GM12875 (cell line): Measurements from ENCODE around the gene TRIM38.
A peak's percentile ranks its signal among the peaks of the same experiment; 100 is the strongest.

Experiments used
- H3K4me3 ChIP-seq: one replicate; pipeline ENCODE4 v1.5.1; 2011; ENCODE audit warnings: low read depth, low read length, control low read depth
- TF ChIP-seq, protein P1 (sequence below): IDR thresholded peaks from 2 replicates; pipeline ENCODE4 v1.5.1; 2011; ENCODE audit warnings: low read depth, mild to moderate bottlenecking, control low read depth, inconsistent platforms, low read length, moderate library complexity, borderline replicate concordance; ENCODE audit not compliant: insufficient read depth

Gene TRIM38

DNA sequence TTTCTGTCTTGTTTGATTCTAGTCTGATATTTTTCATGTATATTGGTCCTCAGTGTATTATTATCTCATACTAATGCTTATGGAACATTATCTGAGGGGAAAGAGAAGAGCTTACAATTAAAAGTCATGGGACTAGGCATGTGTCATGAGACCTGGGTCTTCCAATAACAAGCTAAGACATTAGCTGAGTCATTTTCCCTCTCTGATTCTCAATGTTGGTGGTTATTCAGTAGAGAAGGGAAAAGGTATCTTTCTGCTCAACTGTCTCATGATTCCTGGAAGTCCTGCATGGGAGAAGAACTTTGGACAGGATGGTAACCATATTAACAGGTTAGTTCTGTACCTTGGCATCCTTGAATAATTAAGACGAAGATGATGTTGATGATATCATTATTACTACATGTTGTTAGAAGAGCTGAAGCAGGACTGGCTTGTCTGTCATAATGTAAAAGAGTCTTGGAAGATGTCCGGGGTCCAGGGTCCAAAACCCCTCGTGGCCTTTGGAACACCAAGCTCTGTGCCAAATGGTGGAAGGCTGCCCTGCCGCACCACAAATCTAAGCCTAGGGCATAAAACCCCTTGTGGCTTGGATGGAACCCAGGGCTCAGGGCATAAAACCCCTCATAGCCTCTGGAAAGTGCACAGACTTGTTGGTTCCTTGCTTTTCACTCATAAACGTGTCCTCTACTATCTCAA is 19.1 kb downstream of the TRIM38 start:
- TF ChIP-seq, protein P1, sequence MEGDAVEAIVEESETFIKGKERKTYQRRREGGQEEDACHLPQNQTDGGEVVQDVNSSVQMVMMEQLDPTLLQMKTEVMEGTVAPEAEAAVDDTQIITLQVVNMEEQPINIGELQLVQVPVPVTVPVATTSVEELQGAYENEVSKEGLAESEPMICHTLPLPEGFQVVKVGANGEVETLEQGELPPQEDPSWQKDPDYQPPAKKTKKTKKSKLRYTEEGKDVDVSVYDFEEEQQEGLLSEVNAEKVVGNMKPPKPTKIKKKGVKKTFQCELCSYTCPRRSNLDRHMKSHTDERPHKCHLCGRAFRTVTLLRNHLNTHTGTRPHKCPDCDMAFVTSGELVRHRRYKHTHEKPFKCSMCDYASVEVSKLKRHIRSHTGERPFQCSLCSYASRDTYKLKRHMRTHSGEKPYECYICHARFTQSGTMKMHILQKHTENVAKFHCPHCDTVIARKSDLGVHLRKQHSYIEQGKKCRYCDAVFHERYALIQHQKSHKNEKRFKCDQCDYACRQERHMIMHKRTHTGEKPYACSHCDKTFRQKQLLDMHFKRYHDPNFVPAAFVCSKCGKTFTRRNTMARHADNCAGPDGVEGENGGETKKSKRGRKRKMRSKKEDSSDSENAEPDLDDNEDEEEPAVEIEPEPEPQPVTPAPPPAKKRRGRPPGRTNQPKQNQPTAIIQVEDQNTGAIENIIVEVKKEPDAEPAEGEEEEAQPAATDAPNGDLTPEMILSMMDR = no peak

DNA sequence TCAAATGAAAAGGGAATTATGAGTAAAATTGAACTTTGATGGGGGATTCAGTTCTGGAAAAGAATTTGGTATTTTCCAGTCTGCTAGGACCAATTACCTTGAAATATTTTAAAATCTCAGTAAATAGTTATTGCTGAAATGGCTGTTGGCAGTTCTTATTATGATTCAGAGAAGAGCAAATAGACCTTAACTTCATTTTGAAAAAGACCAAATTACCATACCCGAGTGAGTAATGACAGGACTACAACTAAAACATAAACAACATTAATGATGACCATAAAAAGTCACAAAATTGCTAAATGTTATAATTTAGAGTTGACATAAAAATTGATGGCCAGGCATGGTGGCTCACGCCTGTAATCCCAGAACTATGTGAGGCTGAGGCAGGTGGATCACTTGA is 21.7 kb downstream of the TRIM38 start:
- TF ChIP-seq, protein P1 = no peak
- H3K4me3 ChIP-seq = no peak overlapping the region

More for the DNA sequence above, 19.1 kb downstream of the TRIM38 start:
- no peak overlapping the region for H3K4me3 ChIP-seq

DNA sequence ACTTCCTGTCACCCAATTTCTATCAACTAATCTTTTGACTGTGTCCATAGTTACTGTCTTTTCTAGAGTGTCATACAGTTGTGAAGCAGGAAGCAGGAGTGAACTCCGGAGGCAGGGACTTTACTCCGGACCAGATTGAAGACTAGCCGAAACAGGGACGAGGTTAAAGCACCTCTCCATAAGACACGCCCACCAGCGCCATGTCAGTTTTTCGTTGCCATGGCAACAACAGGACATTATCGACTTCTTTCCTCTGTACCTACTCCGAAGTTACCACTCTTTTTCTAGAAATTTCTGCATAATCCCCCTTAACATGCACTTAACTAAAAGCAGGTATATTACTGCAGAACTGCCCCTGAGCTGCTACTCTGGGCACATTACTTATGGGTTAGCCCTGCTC is 25.2 kb downstream of the TRIM38 start:
- TF ChIP-seq, protein P1 = no peak
- no peak overlapping the region for H3K4me3 ChIP-seq

DNA sequence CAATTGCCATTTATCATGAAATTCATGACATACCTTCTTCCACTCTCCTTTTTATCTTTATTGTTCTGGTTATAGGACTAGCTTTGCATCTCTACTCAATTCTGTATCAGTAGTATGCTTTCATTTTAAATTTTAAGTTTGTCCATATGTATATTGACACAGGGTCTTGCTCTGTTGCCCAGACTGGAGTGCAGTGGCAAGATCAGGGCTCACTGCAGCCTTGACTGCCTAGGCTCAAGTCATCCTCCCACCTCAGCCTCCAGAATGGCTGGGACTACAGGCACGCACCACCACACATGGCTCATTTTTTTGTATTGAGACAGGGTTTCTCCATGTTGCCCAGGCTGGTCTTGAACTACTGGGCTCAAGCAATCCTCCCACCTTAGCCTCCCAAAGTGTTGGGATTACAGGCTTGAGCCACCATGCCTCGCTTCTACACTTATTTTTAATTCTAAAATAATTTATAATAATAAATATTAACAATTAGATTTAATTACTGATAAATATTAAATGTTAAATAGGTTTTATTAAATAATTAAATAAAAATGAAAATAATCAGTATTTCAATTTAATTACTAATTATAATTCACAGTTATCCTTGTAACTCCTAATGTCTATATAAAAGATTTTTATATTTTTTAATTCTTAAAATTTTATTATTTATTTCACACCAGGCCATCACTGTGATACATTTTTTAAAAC is 27.7 kb downstream of the TRIM38 start:
- TF ChIP-seq, protein P1 = no peak

DNA sequence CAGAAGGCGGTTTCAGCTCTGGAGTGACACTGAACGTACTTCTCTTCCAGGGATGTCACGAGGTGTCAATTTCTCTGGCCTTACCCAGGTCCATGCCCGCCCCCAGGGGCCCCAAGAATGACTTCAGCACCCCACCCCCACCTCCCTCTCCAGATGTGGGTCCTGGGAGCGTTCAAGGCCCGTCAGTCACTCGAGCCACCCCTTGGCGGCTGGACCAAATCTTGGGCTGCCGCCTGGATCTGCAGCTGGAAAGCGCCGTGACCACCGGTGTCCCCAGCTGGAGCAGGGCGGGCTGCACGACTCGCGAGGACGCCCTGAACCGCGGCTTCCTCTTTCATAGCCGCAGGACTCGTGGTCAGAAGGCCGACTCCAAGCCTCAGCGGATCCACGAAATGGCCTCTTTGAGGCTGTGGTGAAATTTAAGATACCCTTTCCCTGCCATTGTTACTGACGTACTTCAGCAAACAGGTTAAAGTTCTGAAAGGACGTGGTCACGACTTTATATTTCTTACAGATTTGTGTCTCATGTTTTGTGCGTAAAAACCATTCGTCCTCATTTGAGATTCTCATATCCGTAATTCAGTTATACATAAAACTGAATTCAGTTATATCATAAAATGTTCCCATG is 29.3 kb downstream of the TRIM38 start:
- H3K4me3 ChIP-seq = peak overlapping the region; percentile 35
- TF ChIP-seq, protein P1 = no peak

More for the DNA sequence above, 27.7 kb downstream of the TRIM38 start:
- H3K4me3 ChIP-seq = no peak overlapping the region

DNA sequence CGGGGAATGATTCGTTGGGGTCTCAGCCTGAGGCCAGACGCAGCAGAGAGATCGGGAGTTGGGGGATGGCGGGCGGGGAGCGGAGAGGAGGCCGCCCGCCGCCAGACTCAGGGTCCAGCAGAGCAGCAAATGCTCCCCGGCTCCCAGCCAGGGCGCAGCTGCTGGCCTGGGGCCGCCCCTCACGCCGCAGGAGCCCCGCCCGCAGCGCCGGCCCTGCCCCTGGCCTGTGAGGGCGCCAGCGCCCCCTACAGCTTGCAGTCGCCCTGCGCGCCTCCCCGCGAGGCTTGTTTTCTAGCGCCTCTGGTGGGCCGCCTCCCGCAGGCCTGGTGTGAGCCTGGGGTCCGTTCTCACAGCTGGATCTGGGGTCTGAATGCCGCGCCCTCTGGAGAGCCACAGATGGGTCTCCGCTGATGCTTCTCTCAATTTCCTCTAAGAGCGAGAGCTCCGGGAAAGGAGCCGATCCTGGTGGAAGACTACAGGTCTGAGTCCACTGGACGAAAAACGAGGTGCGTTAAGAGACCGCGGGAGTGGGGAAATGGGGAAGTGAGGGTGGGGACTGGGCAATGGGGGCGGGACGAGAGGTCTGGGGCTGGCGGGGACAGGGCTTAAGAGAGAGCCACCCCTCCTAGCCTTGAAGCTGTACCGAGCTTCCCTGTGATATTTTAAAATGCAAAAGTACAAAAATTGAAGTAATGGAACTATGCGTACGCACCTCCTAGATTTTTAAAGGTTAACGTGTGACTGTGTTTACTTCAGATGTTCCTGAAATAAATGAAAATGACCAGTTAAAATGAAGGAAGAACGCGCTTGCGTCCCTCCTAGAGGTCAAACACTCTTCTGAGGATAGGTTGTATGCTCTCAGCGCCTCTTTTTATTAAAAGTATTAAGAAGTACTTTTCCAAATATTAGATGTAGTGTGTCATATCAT is 30.1 kb downstream of the TRIM38 start:
- TF ChIP-seq, protein P1 = peak; percentile 99
- H3K4me3 ChIP-seq = peak overlapping the region; percentile 43

DNA sequence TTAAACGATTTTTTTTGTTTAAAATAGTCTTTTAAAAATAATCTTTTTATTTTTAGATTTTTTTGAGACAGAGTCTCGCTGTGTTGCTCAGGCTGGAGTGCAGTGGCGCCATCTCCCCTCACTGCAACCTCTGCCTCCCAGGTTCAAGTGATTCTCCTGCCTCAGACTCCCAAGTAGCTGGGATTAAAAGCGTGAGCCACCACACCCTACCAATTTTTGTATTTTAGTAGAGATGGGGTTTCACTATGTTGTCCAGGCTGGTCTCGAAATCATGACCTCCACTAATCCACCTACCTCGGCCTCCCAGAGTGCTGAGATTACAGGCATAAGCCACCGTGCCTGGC is 30.7 kb downstream of the TRIM38 start:
- H3K4me3 ChIP-seq = peak overlapping the region; percentile 11
